ENCODE results near the gene ZNF619.
A peak's percentile ranks its signal among the peaks of the same experiment; 100 is the strongest.
"Not testable (repeated sequence)": the region's sequence is repeated elsewhere in the genome, so short reads cannot be mapped to it uniquely, and the experiment has no call there.

ZNF619 gene

DNA sequence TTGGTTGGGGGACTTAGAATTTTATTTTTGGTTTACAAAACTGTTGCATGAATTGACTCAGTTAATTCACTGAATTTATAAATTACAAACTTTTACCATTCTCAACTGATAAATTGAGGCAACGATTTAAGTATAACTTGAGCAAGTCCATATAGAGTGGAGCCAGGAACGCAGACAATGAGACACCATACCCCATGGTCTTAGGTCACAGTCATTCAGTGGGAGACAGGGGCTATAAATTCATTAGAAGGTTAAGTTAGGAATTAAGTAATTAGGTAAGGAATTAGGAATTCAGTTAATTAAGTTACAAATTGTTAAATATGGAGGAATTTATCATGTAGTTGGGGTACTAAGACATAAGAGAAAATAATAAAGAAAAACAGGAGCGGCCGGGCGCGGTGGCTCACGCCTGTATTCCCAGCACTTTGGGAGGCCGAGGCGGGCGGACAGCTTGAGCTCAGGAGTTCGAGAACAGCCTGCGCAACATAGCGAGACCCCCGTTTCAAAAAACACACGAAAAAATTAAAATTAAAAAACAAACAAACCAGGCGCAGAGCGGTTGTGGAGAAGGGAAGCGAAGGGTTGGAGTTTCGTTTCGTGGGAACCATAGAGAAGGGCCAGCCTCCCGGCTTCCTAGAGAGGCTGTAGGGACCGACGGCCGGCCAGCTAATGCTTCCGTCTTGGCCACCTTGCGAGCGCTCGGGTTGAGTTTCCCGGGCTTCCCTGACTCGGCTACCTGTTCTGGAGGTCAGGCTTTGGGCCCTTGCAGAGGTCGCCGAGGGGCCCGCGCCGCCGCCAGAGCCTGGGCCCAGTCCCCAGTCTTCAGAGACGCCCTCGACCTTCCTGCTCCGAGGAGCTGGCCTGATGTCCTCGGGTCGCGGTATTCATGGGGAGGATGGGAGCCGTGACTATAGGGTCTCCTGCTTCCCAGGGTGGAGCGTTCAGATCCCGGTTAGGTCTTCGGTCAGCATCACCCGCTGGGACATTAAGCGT is at the start of gene ZNF619:
Gene ZNF619 (plus strand): TSS at position 645 of the 993 bp plus-strand sequence. CDS start 858 bp downstream, outside the sequence.
- peak; percentile 44 for DNase-seq

DNA sequence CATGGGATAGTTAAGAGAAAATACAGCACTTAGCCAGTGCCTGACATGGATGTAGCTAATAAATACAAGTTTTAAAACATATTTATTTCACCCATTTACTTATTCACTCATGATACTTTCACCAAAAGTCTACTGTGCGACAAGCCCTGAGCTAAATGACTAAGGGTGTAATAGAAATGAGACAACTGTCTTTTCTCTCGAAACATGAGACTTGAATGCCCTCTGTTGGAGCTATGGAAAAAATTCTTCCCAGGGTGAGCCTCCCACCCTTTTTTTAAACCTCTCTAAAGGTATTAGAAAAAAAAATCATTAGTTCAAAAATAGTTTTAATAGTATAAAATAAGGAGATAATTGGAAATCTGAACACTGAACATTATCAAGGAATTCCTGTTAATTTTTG is 44.1 kb upstream of the ZNF619 start:
- DNase-seq = no peak

DNA sequence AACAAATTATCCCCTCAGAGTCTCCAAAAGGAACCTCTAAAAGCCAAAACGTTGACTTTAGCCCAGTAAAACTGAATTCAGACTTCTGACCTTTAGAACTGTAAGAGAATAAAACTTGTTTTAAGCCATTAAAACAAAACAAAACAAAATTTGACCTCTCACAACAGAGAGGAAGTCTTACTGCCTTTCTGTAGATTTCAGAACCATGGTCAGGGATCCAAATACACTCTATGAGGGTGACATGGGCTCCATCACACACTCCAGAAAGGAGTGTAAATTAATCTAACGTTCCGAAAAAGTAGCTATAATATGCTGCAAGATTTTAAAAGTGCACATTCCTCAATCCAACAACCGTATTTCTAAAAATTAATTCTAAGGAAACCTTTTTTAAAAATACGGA is 39.0 kb upstream of the ZNF619 start:
- no peak for DNase-seq

DNA sequence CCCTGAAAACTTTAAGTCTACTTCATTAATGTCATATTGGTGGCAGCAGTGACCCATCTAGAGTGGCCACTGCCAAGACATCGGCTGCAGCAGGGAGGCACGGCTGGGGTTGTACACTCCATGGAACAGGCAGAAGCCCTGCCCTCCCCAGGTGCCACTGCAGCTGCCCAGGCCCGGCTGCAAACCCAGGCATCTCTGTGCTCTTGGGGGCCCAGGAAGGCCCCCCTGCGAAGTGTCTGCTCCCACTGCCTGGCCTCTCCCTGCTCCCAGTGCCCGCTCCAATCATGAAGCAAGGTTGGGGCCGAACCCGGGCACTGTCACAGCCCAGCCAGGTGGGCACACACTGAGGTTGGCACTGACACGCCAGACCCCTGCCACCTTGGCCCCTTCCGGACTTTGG is 31.9 kb upstream of the ZNF619 start:
- no peak for DNase-seq

DNA sequence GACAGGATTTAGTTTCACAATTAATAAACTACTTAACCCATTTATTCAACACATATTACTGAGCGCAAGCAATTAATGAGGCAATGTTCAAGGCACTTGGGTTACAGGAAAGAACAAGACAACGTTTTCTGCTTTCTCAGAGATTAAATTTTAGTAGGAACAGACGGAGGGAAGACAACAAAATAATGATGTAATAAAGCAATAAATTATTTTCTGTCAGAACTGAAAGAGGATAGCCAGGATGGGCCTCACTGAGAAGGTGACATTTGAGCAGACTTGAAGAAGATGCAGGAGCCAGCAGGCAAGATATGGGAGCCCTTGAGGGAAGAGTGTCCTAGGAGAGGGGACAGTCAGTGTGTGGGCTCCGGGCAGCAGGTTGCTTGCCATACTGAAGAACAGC is 31.0 kb upstream of the ZNF619 start:
- DNase-seq = no peak

DNA sequence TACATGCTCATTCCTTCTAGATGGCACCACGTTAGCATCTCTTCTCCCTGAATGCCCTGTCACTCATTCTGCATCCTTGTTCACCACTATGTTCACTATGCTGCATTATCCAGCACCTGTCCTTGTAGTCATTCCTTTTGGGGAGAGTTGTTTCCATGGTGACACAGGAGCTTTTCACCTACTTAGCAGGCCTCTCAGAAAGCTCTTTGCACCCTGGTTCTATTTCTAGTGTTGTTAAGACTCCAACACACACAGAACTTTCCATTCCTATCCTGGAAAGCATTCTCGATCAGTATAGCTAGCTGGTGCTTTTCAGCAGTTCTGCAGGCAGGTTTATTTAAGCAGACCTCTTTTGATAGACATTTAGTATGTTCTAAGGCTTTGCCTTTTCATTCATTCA is 26.5 kb upstream of the ZNF619 start:
- DNase-seq = no peak

DNA sequence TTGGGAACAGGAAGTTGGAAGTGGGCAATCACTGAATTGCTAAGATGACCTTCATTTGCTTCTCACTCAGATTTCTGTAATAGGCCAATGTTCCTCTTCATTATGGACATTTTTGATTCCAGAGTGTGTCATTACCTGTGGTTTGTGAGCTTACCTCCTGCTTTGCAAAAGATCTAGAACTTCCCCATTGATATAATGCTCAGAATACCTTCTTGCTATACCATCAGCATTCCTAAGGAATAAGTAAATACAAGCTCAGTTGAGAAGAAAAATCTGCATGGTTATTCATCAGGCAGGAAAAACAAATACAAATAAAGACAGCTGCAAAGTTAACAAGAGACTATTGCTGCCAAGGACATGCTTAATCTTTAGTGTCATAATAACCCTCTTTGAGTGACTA is 25.4 kb upstream of the ZNF619 start:
- no peak for DNase-seq

DNA sequence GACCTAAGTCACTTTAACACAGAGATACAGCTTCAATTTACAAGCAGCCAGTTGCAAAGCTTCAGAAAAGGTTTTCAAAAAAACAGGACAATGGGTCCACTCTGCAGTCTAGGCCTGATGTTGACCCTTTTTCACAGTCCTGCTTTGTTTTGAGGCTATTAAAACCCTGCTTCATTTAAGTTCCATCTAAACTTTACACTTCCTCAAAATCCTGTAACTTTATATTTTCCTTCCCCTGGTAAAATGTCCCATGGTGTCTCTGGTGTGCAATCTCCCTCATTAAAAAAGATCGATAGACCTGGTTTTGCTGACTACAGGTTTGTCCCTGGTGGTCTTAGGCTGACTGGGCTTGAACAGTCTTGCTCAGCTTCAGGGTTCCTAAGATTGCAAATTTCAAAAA is 24.9 kb upstream of the ZNF619 start:
- DNase-seq = no peak

DNA sequence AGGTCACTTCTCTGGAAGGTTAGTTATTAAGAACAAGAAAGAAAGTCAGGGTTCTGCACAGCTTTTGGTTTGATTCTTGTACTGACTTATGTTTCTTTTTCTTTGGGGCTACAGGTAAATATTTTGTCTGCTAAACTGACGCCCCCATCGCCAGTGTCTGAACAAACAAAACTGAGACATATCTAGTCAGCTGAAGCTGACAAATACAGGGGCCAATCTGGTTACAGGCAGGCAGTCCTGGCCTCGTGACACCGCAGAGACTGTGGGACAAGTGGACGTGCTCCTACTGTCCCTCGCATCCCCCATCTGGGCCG is 24.4 kb upstream of the ZNF619 start:
- DNase-seq = no peak

DNA sequence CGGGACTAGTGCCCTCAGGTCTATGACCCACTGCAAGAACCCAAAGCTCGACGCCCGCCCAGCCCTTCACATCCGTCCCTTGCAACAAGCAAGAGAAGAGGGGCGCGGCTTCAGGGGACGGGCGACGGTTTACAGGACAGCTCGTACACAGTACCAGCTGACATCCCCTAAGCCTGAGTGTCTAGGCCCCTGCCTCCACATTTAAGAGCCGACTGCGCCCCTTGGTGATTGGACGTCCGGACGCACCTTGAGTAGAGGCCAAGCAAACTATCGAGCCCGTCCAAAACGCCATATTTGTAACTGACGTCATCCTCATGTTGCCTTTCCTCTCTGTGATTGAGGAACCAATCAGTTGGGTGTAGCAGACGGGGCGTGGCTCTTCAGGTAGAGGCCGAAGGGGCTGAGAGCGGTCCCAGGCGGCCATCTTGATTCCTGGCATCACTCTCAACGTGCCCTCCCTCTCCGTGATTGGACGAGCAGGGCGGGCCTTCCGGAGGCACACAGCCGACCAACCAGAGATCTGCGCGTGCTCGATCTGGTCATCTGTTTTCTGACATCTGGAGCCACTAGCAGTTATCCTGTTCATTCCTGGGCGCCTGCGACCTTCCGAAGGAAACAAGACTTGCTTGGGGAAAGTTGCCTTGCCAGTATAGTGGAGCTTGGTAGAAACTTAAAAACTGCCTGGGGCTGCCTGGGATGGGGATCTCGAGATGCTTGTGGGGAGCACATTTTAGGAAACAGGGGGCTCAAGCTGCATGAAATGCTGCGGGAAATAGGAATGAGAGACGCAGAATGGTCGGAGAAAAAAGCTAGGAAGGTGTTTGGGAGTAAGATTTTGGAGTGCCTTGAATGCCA is 23.8 kb upstream of the ZNF619 start:
- DNase-seq = peak; percentile 90

DNA sequence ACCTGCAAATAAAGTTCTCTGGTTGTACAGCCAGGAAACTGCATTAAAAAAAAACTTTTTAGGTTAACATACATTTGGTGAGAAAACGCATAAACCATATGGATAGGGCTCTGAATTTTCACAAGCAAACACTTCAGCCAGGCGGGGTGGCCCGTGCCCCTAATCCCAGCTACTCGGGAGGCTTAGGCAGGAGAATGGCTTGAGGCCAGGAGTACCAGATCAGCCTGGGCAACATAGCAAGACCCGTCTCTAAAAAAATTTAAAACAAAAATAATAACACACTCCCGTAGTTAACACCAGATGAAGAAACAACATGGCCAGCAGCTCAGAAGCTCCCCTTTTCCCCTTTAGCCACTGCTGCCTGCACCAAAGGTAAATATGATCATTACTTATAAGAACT is 23.0 kb upstream of the ZNF619 start:
- no peak for DNase-seq

DNA sequence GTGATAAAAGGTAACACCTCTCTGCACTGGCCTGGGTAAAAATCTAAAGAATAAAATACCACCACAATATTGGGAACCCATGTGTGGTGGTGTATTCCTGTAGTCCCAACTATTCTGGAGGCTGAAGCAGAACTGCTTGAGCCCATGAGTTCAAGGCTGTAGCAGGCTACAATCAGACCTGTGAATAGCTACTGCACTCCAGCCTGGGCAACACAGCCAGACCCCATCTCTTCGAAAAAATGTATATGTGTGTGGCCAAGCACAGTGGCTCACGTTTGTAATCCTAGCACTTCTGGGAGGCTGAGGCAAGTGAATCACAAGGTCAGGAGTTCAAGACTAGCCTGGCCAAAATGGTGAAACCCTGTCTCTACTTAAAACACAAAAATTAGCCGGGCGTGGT is 21.6 kb upstream of the ZNF619 start:
- no peak for DNase-seq

DNA sequence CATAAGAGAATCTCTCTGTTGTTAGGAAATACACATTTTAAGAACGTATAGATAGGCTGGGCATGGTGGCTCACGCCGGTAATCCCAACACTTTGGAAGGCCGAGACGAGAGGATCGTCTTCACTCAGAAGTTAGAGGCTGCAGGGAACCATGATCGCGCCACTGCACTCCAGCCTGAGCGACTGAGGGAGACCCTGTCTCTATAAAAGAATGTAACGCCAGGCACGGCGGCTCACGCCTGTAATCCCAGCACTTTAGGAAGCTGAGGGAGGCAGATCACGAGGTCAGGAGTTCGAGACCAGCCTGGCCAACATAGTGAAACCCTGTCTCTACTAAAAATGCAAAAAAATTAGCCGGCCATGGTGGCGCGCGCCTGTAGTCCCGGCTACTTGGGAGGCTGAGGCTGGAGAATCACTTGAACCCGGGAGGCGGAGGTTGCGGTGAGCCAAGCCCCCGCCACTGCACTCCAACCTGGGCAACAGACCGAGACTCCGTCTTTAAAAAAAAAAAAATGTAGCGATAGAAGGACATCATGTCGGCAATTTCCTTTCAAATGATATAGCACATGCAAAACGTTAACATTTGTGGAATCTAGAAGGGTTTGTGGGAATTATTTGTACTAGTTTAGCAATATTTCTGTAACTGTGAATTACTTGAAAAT is 20.5 kb upstream of the ZNF619 start:
- DNase-seq = no peak

DNA sequence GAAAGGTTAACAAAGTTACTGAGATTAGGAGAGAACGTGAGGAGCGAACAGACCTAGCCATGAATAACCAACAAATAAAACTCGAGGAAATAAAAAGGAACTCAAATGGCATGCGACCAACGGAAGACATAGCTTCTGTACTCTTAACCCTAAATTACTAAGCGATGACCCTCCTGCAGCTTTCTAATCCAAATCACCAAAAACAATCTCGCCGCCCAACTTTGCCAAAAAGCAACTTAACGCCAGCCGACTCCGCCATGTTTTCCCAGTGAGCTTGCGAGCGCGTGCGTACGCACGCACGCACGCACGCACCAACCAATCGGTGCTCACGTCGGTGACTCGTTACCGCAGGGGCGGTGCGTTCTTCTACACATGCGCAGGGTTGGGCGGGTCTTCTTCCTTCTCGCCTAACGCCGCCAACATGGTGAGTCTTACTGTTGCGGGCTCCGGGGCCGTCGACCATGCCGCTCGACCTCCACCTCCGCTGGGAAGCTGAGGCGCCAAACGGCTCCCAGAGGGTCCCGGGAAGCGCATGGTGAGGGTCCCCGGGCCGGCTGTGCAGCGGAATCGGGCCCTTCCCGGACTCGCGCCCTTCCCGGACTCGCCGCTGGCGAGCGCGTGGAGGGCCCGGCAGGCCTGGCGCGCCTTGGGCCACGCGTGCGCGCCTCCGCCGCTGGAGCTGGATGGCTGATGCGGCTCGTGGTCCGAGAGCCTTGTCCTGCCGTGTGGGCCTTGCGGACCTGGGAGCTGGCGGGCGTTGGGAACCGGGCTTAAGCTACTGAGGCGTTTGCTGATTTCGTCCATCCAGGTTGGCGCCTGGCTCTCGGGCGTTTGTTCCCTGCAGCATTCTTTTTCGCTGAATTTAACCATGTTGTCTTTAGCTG is 19.7 kb upstream of the ZNF619 start, which contains the start of gene RPL14:
Gene RPL14 (plus strand): TSS at position 400 of the 884 bp plus-strand sequence. CDS start 133 bp downstream, at position 533.
- peak; percentile 91 for DNase-seq

DNA sequence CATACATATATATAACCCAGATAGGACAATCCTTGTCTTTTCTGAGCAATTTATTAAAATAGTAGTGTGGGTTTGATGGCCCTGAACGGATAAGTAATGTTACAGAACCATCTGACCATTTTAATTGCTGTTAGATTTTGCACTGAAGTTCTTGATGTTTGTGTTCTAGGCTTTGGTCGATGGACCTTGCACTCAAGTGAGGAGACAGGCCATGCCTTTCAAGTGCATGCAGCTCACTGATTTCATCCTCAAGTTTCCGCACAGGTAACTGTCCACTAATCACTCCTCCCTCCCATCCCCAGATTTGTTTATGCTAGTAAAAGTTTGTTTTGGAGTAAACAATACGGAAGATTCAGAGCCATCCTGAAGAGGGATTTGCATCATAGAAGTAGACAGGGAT is 18.4 kb upstream of the ZNF619 start:
- DNase-seq = no peak

DNA sequence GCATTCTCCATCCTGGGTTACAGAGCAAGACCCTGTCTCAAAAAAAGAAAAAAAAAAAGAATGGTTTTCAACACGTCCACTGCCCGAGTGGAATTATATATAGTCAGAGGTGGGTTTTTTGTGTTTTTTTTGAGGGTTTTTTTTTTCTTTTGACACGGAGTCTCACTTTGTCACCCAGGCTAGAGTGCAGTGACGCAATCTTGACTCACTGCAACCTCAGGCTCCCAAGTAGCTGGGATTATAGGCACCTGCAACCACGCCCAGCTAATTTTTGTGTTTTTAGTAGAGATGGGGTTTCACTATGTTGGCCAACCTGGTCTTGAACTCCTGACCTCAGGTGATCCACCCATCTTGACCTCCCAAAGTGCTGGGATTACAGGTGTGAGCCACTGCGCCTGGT is 16.4 kb upstream of the ZNF619 start:
- DNase-seq = not testable (repeated sequence)

DNA sequence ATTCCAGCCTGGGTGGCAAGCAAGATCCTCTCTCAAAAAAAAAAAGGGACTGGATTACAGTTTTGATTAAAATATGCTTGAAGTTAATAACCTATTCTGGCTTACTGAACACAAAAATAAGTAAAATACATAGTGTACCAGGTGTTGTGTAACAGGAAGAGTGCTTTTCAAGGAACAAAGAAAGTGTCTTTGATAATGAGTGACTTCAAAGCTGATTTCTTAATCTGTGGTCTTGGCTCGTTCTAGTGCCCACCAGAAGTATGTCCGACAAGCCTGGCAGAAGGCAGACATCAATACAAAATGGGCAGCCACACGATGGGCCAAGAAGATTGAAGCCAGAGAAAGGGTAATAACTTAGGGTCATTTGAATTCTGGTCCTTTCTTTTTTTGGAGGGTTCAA is 15.8 kb upstream of the ZNF619 start:
- no peak for DNase-seq

DNA sequence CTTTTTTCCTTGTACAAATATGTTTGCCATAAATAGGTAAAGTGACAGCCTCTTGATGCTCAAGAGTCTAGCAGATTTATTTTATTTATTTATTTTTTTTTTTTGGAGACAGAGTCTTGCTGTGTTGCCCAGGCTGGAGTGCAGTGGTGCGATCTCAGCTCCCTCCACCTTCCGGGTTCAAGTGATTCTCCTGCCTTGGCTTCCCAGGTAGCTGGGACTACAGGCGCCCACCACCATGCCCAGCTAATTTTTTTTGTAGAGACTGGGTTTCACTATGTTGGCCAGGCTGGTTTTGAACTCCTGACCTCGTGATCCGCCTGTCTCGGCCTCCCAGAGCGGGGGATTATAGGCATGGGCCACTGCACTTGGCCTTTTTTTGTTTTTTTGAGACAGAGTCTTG is 14.1 kb upstream of the ZNF619 start:
- DNase-seq = not testable (repeated sequence)

DNA sequence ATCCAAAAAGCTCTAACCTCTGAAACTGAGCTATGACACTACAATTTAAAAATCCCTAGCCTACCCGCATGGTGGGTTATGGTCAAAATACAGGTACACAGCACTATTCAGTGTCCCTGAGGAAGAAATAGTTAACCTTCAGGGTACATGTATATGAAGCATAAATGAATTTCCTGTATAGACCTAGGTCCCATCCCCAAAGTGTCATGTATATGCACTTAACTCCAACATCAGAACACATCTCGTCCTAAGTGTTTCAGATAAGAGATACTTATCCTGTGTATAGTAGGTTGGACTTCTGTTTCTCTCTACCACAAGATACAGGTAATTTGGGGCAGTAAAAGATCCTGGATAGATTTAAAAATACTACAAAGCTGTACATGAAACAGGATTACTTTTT is 13.3 kb upstream of the ZNF619 start:
- no peak for DNase-seq

DNA sequence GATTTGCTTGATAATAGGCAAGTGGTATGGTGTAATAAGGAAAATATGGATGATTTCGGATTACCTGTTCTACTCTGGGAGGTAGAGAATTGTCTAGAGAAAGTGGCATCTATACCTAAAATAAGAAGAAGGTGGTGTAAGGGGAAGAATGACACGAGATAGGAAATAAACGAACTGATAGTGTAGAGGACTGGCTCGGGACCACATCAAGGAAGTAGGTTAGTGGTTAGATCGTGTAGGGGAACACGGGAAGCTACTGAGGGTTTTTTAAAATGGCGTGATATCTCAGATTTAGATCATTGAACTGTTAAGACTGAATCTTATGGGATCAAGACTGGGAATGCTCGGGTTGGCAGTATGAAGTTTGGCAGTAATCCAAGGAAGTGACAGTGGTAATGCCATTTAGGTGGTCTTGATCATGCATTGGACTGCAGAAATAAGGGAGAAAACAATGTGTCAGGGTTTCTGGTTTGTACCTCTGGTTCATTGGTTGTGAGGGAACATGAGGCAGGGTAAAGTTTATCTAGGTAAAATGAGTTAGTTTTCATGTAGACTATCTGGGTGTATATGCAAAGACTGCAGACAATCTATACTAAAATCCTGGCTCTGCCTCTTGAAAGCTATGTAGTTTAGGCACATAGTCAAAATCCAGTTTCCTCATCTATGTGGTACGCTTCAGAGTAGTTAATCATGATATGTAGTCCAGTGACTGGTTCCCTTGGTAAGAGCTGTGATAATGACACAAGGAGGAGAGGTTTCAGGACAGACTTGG is 12.4 kb upstream of the ZNF619 start:
- no peak for DNase-seq

DNA sequence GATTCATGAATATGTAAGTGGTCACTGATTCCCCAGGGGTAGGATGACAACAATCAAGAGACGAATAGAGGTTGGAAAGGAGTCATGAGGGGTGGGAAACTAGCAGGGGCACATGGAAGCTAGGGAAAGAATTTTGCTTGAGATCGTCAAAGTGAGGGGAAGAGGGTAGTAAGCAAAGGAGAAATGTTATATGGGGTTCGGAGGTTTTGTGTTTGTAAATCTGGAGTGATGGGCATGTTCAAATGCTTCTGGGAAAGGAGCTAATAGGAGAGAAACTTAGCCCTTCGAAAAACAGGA is 11.9 kb upstream of the ZNF619 start:
- DNase-seq = no peak

DNA sequence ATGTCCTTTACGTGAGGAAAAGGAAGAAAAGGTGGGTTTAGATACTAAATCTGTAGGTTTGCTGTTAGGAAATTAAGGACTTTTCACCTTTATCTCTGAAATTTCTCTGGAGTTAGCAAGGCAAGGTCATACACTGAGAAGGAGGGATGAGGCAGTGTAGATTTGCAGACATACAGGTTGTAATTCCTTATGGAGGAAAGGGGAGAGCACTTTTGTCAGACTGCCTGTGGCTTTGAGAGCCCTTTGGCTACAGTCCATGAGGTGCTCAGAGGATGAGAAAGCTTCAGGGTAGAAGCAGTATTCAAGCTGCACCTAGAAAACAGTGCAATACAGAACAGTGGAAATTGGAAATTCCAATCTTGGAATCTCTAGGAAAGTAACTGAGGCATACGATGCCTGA is 11.5 kb upstream of the ZNF619 start:
- DNase-seq = no peak
